T-helper 22 cell (primary cell): ENCODE measurements around the gene SEC31A.

Experiments
- DNase-seq: peaks from one replicate; pipeline ENCODE4 v3.0.0-alpha.2; 2020; ENCODE audit warnings: low read depth

SEC31A gene

DNA sequence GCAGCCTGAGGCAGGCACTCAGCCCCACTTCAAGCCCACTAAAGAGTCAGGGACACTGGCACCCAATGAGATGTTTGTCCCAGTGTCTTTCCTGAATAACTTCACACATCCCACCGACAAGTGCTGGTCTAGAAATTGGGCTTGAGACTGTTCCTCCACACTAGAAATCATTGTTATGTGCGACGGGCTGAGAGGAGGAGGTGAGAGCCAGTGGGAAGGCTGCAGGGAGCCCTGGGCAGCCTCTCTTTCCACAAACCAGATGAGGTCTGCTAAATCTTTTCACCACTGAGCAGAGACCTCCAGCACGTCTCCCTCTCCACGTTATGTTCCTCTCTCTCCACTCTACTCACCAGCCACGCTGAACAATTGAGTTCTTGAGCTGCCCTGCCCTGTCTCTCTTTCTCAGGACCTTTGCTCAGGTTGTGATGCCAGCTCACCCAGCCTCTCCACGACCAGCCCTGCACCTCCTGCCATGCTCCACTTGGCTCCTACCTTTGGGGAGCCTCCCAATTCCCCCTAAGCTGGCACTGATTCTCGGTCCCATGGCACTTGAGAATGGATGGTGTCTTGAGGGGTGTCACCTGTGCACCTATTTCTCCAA lies 100.8 kb downstream of the SEC31A start:
- no peak for DNase-seq

DNA sequence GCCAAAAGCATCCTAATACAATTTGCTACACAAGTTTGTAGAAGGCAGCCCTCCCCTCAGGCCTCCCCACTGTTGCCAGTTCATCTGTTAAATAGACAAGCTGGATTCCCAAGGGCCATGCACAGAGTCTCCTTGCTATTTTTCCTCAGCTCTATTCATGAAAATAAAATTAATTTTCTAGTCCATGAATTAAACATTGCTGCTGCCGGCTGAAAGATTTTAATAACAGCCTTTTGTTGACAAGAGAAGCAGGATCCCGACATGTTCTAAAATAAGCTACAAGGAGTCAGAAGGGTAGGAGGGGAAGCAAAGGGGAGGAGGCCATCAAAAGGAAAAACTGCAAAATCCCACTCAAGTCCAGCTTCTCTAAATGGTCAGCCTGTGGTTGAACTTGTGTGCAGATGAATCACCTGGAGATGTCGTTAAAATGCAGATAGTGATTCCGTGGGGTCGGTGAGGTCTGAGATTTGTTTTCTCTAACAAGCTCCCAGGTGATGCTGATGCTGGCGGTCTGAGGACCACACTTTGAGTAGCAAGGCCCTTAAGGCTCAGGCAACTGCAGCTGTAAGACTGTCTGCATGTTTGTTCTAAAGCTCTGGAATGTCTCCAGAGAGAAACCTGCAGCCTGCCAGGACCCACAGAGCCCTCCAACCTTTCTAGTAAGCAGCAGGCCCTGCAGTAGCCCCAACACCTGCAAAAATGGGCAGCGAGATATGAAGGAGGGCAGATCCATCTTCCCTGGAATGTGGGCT lies 101.8 kb downstream of the SEC31A start:
- no peak for DNase-seq

DNA sequence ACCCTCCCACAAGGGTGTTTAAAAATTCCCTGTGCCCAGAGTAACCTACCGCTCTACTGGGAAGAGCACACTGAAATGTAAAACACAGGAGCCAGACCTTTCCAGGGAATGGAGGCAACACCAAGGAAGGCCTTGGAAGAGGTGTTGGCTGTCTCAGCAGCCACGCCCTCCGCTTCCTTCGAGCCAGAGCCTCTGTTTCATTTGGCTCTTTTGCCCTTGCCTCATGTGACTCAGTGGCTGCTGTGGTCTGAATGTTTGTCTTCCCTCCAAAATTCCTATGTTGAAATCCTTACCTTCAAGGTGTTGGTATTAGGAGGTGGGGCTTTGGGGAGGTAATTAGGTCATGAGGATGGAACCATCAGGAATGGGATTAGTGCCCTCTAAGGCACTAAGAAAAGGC lies 103.6 kb downstream of the SEC31A start:
- no peak for DNase-seq

DNA sequence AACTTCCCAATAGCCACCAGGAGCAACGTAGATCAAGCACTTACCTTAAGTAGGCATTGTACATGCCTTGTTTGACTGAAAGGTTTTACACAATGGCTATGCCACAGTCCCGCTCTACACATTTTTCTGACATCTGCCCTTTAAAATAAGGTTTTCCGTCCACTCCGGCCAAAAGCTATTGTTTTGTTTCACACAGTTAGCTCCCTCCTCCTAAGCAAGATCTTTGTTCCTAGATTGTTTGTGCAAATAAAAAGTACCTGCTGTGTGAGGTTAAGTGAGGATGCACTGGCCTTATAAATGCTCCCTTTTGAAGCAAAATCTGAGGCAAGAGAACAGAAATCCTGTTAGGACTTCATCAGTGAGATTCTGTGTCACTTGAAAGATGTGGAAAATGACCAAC lies 104.1 kb downstream of the SEC31A start:
- DNase-seq, result no peak

DNA sequence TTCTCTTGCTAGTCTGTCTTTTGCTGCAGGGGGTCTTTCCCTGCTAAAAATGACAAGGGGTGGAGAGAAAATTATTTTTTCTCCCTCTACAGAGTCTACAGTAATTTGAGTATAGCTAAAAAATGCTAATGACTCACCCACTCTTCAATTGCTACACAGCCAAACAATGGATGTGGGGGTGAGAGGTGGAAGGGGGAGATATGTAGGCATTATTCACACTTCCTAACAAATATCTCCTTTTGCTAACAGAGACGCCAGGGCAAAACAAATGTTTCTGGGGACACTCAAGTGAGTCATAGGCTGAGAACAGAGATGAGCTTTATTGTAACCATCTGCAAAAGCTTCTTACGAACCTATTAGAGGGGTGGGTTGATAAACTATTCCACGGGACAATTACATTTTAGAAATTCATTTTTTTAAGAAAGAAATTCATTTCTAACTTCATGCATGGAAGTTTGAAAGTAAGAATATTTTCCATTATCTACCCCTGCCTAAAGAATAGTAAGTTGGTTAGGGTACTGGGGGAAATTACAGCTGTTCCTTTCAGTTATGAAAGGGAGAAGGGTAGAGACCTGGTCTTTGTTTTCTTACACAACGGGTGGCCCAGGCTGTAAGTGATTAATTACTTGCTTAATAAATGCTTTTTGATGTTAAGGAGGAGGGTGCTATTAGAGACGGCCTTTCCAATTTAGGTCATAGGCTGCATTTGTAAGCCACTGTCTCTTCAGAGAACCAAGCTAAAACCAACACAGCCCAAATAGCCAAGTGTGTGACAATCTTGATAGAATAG lies 105.1 kb downstream of the SEC31A start:
- no peak for DNase-seq

DNA sequence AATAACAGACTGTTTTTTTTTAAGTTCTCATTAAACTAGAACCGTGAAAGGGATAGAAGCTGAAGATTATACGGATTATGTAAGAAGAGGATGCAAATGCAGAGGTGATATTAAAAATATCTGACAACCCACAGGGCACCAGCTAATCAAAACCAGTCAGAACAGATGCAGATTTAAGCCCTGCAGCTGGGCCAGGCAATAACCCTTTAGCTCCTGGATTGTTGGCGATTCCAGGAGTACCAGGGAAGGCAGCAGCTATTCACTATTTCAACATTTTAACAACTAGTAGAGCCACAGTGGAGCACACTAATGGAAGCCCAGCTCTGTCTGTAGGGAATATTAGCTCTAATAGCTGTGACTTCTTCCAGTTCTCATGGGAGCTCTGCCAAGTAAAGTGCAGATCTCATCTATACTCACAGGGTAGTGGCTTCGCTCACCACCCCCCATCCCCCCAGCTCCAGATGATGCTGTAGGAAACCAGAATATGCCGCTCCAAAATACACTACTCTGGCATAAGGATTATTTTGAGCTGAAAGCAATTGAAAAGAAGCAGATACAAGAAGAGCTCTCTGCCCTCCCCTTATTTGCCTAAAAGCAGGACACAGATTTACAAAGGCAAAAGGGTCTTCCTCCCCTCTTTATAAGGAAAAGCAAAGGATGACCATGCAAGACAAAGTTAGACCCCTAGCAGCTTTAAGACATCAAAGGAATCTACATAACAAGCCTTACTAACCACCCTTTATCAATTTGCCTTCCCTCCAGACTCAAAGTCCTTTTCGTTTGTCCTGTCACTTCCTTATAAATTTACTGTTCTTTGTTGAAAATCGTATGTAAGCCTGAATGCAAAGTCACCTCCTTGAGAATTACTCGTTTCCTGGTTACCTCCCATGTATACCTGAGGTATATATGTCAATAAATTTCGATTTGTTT lies 106.0 kb downstream of the SEC31A start:
- no peak for DNase-seq

DNA sequence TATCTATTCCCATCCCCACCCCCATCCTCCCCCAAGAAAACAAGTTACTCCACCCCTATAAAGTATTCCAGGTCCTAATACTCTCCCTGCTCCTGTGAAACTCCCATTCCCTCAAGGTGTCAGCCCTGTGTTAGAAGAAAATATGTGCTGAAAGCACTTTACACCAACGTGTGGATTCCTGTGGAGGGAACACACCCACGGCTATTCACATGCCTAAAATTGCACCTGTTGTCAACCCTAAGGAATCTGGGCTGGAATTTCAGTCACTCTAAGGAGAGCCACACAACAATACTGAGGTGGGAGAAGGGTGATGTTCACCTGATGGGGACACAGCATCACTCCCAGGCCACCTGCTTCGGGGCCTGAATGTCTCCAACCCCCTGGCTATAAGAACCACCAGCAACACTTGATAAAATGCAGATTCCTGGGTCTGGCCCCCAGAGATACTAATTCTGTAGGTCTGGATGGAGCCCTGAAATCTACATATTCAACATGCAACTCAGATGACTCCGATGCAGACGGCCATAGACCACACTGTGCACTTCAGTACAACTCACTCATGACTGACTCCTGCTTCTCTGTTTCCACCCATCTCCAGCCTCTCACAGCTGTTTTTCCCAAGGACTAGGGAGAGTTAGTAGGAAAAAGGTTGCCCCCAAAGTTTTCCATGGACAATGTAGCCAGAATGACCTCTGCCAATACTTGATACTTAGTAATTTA lies 108.2 kb downstream of the SEC31A start:
- no peak for DNase-seq

DNA sequence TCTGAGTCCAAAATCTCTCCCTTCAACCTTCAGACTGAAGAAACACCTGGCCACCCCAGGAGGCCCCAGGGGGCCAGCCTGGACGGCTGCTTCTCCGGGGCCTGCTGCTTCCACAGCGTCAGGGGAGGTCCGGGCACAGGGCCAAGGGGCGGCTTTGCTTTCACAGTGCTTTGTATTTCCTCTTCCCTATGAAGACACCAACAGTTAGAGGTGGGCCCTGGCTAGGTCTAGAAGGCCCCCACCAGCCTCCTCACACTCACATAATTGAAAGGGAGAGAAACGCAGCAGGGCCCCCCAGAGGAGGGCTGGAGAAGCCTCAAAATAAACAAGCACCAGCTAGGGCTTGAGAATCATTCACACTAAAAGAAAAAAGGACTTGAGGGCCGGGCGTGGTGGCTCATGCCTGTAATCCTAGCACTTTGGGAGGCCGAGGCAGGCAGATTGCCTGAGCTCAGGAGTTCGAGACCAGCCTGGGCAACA lies 110.2 kb downstream of the SEC31A start:
- DNase-seq, result no peak

DNA sequence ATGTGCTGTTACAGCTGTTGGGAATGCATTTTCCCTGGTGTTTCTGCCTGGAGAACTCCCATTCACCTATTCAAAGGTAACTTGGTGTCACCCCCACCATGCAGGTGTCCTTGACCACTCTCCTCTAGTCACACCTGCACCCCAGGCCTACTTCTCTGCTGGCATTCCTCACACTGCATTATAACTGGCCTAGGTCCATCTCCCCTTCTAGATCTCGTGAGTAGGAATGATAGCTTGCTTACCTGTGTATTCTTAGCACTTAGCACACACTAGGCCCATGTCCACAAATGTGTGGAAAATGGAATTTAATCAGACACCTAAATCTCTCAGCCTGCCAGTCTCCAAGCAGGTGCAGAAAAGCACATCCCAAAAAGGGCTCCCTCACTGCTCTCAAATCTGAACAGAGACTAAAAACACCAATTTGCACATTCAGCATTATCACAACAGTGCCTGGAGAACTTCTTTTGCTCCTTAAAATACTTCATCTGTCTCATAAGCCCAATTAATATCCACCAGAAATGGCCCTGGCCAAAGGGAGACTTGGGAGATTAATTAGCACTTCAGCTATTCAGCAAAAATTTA lies 110.7 kb downstream of the SEC31A start:
- no peak for DNase-seq

DNA sequence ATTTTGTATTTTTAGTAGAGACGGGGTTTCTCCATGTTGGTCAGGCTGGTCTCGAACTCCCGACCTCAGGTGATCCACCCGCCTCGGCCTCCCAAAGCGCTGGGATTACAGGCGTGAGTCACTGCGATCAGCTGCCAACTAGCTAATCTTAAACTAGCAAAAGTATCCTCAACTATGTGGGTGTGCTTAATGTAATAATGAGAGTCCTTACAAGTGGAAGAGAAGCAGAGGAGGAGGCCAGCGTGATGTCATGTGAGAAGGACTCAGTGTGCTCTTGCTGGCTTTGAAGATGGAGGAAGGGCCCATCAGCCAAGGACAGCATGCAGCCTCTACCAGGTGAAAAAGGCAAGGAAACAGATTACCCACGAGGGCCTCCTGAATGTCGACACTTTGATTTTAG lies 111.9 kb downstream of the SEC31A start:
- DNase-seq, result no peak

DNA sequence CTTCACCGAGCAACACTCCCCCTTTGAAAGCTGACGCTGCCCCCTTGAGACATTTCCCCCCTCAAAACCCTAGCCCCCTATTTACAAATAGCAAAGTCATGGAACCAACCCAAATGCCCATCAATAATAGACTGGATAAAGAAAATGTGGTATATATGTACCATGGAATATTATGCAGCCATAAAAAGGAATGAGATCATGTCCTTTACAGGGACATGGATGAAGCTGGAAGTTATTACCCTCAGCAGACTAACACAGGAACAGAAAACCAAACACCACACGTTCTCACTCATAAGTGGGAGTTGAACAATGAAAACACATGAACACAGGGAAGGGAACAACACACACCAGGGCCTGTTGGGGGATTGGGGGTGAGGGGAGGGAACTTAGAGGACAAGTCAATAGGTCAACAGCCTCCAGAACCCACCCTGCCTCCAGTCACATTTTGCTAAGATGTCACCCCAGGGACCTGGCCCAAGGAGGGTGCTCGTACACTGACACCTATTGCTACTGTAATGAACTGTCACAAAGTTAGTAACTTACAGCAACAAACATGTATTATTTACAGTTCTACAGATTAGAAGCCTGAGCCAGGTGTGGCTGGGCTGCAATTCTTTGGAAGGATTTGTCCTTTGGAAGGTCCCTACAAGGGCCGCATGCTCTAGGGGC lies 113.0 kb downstream of the SEC31A start:
- DNase-seq, result no peak

DNA sequence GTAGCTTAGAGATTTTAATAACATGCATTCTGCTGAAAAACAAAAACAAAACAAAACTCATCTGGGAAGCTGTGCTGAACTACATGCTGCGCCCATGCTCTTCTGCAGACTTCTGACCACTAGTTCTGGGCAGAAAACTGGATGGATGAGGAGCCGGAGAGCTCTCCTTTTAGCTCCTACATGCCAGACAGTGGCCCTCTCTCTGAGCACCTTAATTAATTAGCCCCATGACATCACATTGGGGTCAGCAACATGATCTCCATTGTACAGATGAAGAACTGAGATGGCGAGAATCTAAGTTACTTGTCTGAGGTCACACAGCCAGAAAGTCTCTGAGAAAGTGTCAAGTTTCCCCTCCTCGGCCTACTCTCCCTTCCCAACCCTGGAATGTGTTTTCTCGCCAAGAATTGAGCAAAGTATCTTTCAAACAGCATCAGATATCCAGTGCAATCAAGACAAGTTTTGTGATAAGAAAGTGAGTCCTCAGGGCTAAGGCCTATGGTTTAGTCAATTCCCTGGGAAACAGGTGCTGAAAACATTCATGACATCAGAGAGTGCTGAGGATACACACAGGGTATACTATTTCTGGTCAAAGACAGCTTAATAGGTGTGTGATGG lies 113.9 kb downstream of the SEC31A start:
- DNase-seq, result no peak

DNA sequence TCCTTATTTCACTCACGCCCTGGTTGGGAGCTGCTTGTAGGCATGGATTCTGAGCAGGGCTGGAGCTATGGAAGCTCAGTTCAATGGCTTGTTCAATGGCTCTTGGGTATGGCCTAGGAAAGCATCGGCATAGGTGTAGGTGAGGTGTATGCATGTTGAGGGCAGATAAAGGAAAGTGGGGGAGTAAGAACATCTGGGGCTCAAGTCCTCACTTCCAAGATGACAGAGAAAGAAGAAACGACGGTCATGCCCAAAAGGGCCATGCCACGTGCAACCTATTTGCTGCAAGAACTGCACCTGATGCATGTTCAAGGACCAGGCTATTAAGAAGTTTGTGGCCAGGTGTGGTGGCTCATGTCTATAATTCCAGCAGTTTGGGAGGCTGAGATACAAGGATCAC lies 115.7 kb downstream of the SEC31A start:
- DNase-seq, result no peak

DNA sequence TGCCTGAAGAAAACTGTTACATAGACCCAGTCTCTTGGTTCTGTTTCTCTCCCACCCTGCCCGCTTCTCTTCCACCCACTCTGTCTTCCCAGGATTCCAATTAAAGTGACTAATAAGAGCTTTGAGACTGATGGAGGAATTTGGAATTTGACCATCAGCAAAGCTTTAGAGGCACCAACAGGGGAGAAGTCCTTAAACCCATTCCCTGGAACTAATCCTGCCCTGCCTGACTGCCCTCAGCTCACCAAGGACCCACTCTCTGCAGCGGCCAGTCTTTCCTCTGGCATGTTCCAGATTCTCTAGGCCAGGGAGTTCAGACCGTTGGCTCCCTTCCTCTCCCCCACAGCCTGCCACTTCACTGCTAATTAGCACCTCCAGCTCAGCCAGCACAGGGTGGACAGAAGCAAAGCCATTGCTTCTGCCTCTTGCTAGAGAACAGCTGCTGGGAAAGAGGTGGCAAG lies 116.2 kb downstream of the SEC31A start:
- DNase-seq, result no peak

DNA sequence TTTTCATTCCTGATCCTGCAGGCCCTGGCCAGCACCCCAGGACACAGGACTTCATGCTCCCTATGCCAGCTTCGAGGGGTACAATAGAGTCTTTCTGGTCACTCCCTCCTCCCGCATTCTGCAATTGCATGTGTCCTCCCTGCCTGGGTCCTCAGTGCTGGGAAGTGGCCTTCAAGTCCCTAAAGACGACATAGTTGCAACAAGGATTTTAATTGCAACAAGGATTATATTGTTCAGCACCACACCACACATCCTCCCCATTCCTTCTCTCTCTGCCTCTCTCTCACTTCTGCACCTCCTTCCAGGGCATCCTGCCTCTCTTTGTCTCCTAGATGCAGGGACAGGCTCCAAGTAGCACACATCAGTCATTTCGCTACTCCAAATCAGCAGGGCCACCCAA lies 117.9 kb downstream of the SEC31A start:
- no peak for DNase-seq

DNA sequence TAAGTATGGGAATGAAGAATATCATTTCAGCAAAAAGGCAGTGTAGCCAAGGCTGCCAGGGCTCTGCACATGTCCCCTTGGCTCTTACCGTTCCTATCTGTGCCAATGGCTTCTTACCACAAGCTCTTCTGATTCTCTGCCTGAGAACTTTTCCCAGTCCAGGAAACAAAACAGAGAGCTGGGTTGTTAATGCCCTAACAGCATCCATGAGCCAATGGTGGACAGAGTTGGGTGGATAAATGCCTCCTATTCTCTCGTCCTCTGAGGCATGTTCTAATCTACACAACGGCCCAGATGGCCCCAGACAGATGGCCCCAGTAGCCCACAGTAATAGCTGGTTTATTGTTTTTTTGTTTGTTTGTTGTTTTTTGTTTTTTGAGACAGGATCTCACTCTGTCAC lies 120.3 kb downstream of the SEC31A start:
- DNase-seq, result no peak
